HTR-8/SVneo (cell line): ENCODE results near the gene ASPM.
"Not testable (repeated sequence)": the region's sequence is repeated elsewhere in the genome, so short reads cannot be mapped to it uniquely, and the experiment has no call there.

Source experiments
- DNase-seq: peaks from one replicate; pipeline ENCODE4 v3.0.0; 2011; ENCODE audit warnings: low spot score, mixed read lengths; ENCODE audit not compliant: insufficient read length
- FAIRE-seq: peaks from 2 replicates; lab custom pipeline; 2011; peaks lifted over from hg19 to GRCh38; lab: Jason Lieb, UNC

The ASPM gene

GRCh38 chr1:197083474-197083873, 63.0 kb downstream of the ASPM start:
- FAIRE-seq (no peak), DNase-seq (no peak)

GRCh38 chr1:197081117-197081753, 65.2 kb downstream of the ASPM start:
- DNase-seq (no peak), FAIRE-seq (no peak)

GRCh38 chr1:197080323-197080722, 66.1 kb downstream of the ASPM start:
- DNase-seq (no peak), FAIRE-seq (no peak)

- FAIRE-seq (no peak), DNase-seq (no peak)
Observed at GRCh38 chr1:197076585-197076984, 69.9 kb downstream of the ASPM start.

- DNase-seq (no peak), FAIRE-seq (no peak)
Observed at GRCh38 chr1:197073978-197074377, 72.5 kb downstream of the ASPM start.

GRCh38 chr1:197067457-197067818, 79.0 kb downstream of the ASPM start:
- DNase-seq = no peak
- no peak for FAIRE-seq

GRCh38 chr1:197066719-197067456, 79.6 kb downstream of the ASPM start, which contains the start of gene F13B:
Gene F13B, minus strand, starts transcription at chr1:197067260. Its CDS starts 37 bp downstream, at chr1:197067223.
- DNase-seq (no peak), FAIRE-seq (no peak)

GRCh38 chr1:197066277-197066676, 80.2 kb downstream of the ASPM start:
- no peak for DNase-seq
- no peak for FAIRE-seq

GRCh38 chr1:197065559-197065958, 80.9 kb downstream of the ASPM start:
- no peak for FAIRE-seq

GRCh38 chr1:197063212-197063611, 83.3 kb downstream of the ASPM start:
- DNase-seq (no peak), FAIRE-seq (no peak)

More at GRCh38 chr1:197065559-197065958, 80.9 kb downstream of the ASPM start:
- no peak for DNase-seq

- DNase-seq (no peak), FAIRE-seq (no peak)
Observed at GRCh38 chr1:197062692-197063091, 83.8 kb downstream of the ASPM start.

- no peak for FAIRE-seq
- DNase-seq = no peak
Observed at GRCh38 chr1:197049100-197049499, 97.4 kb downstream of the ASPM start.

GRCh38 chr1:197042676-197043341, 103.7 kb downstream of the ASPM start:
- DNase-seq = no peak
- FAIRE-seq = no peak

GRCh38 chr1:197041486-197042353, 104.7 kb downstream of the ASPM start:
- DNase-seq = no peak
- no peak for FAIRE-seq

- DNase-seq = no peak
- no peak for FAIRE-seq
Observed at GRCh38 chr1:197036861-197037260, 109.6 kb downstream of the ASPM start.

GRCh38 chr1:197034631-197035339, 111.7 kb downstream of the ASPM start:
- not testable (repeated sequence) for FAIRE-seq, DNase-seq
